HG03342 (cell line): Measurements from ENCODE around the gene RHOB.
"Not testable (repeated sequence)": the region's sequence is repeated elsewhere in the genome, so short reads cannot be mapped to it uniquely, and the experiment has no call there.

Experiments used
- ATAC-seq: cut with Tn5 transposase; IDR thresholded peaks from one replicate; pipeline ENCODE4 v1.9.1; 2021; ENCODE audit warnings: mild to moderate bottlenecking, moderate library complexity; ENCODE audit not compliant: unreplicated experiment

Gene RHOB

DNA sequence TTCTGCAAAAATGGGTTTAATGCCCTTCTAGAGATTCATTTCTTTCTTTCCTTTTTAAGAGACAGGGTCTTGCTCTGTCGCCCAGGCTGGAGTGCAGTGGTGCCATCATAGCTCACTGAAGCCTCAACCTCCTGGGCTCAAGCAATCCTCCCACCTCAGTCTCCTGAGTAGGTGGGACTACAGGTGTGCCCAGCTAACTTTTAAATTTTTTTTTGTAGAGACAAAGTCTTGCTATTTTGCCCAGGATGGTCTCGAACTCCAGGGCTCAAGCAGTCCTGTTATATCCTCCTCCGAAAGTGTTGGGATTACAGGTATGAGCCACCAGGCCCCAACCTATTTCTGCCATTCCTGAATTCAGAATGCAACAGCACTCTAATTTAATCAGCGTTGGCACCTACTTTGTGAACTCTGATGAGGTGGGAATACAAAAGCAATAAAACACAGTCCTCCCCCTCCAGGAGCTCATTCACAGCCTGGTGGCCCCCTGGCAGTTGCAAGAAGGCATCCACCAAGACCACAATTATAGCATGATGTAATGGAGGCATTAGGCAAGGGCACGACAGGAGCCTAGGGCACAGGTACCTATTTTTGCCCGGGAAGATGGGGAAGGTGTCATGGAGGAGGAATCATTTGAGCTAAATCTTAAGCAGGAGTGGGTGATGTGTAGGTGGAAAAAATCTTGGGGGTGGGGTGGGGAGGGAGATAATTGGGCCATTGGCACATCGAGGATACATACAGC is 5.1 kb downstream of the RHOB start:
- ATAC-seq, result no peak

DNA sequence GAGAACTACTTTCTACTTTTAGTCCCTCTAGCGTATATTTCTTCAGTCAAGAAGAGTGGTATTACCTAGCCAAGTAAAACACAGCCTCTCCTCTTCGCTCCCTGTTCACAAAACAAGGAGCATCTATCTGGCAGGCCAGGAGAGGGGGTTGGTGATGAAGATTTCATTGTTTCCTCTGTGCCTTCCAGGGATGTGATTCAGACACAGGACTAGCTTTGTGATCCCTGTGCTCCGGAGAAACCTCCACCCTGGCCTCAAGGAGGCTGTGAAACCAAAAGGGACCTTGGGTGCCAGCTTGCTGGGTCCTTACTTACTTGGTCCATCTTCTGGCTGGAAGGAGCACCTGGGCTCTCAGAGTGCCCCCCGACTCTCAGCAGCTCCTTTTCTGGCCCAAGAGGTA is 5.7 kb downstream of the RHOB start:
- no peak for ATAC-seq

GRCh38 chr2:20453087-20453486 is 6.2 kb downstream of the RHOB start:
- ATAC-seq, result no peak

DNA sequence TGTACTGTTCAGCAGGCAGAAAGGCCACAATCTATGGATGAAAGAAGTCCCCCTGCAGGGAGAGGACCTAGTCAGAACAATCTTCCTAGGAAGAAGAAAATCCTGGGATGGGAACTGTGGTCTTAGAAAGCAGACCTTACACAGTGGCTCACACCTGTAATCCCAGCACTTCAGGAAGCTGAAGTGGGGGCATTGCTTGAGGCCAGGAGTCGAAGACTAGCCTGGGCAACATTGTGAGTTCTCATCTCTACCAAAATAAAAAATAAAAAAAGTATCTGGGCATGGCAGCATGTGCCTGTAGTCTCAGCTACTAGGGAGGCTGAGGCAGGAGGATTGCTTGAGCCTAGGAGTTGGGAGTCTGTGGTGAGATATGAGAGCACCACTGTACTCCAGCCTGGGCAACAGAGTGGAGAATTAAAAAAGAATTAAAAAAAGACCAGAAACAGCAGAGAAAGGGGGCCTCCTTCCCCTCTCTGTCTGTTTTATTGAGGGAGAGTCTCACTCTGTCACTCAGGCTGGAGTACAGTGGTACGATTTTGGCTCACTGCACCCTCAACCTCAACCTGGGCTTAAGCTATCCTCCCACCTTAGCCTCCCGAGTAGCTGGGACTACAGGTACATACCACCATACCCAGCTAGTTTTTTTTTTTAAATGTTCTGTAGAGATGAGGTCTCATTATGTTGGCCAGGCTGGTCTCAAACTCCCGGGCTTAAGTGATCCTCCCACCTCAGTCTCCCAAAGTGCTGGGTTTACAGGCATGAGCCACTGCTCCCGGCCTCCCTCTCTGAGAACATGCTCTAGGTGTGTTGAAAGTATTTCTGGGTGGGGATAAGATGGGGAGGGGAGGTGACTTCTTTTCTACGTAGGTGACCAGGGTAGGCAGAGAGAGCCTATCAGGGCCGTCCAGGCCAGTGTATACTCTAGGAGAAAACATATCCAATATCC is 7.4 kb downstream of the RHOB start:
- no peak for ATAC-seq

GRCh38 chr2:20455076-20455587 is 8.3 kb downstream of the RHOB start:
- ATAC-seq, result no peak

DNA sequence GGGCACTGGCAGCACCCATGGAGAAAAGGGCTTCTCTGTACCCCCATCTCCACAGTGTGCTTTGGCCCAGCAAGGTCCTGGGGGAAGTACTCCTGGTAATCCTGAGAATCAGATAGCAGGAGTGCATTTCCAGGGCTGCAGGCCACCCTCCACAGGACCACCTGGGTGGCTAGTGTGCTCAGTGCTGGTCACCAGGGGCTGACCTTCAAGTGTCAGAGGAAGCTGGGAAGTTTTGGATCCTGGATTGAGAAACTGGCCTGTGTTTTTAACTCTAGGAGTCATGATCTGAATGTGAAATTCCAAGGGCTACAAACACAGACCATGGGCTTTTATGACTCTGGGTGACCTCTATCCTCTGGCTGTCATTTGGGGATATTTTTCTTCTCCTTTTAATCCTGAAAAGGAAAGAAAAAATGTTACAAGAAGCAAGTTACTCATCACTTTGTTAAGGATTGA is 9.3 kb downstream of the RHOB start:
- ATAC-seq, result no peak

DNA sequence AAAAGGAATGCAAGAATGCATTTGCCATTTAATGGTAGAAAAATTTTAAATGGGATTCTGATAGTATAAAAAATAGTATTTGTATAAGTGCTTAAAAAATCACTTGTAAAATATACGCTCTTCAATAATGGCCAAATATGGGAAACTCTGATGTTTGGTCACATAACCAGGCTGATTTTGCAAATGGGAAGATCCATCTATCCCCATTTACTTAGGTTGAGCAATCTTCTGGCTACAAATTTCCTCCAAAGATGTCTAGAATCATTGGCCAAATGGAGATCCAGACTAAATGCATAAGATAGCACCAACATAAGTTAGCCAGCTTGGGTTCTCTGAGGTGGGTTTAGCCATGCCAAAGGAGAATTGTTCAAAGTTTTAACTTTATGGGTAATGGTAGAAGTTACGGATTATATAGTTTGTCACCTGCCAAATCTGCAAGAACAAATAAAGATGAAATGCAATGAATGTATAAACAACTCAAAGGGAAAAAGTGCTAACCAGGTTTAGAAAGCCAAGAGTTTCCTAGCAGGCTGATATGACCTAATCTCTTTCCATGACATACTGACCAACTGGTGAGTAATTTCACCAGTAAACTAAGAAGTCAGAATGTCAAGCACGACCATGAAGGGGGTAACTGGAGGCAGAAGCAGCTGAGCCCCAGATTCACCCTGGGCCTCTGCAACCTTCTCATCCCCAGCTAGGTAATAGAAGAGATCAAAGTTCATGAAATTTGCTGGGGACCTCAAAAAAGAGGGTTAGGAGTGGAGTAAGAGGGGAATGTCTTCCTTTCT is 10.0 kb downstream of the RHOB start:
- peak; percentile 85 for ATAC-seq

DNA sequence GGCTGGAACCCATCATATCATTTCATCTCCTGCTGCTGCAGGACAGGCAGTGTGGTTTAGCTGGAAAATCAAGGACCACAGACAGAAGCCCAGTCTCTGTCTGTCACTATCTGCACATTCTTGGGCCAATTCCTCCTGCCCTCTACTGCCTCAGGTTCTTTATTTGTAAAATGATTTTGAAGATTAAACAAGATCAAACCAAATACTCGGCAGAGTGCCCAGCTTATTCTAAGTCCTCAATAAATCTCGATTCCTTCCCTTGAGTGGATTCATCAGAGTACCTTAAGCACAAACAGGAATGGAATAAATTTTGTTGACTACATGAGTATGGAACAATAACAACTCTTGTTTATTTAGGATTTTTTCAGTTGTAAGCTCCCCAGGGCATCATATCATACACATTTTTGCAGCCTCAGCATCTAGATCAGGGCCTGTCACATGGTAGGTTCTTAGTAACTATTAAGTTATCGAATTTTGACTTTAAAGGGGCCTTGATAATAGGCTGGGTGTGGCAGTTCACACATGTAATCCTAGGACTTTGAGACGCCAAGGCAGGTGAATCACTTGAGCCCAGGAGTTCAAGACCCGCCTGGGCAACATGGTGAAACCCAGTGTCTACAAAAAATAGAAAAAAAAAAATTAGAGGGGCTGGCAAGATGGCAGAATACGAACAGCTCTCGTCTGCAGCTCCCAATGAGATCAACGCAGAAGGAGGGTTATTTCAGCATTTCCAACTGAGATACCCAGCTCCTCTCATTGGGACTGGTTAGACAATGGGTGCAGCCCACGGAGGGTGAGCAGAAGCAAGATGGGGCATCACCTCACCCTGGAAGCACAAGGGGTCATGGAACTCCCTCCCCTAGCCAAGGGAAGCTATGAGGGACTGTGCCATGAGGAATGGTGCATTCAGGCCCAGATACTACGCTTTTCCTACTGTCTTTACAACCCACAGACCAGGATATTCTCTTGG is 11.1 kb downstream of the RHOB start:
- ATAC-seq, result no peak

- not testable (repeated sequence) for ATAC-seq
Observed at GRCh38 chr2:20458737-20459484, 12.0 kb downstream of the RHOB start.

DNA sequence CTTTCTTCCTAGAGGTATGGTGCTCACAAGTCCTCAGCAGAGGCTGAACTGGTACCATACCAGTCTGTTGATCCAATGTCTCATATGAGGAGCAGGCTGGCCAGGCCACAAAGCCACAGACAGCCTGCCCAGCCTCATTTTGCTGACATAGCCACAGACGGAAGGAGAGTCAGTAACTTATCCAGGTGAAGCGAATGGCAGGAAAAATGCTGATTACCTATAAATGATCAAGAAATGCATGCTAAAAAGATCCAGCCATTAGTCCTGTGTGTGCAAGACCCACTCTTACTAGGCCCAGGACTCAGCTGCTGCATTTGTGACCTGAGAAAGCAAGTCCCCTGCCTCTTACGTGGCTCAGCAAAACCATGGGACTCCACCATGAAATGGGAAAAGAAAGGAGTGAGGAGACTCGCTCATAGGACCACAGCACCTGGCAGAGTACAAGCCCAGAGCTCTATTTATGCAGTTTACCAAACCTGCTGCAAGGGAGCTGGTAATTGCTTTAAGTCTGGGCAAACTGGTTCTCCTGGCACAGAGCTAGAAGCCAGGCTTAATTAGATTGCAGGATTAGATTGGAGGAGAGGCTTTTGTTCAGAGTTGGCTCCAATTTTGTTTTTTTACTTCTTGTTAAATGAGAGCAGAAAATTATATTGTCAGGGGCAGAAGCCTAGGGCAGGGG is 19.0 kb downstream of the RHOB start:
- ATAC-seq, result no peak

DNA sequence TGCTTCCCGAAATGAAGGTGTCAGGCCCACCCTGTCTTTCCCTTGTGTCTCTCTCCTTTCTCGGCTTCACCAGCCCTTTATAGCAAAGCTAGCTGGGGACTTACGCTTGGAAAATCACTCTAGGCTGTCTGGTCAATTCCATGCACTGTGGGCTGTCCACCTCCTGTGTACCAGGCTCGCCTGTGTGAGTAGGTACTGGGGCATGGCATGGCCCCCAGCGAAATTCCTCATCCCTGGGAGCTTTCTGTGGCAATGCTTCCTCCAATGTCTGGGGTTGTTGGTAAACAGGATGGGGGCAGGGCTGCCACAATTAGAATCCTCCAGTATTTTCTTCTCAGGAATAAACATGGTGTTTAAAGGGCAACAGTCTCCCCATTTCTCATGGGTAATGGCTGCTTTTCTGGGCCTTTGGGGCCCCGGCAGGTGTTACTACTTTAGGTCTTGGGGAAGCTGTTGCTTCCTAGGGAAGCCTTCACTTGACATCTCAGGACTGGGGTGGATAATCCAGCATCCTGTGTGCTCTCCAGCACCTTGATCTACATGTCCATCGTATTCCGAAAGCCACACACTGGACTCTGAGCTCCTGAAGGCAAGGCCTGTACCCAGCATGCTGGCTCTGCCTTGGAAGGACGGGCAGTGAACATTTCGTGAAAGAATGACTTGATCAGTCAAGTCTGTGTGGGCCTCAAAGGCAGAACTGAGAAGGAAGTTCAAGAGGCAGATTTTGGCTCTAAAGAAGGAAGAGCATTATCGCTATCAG is 21.1 kb downstream of the RHOB start:
- no peak for ATAC-seq

DNA sequence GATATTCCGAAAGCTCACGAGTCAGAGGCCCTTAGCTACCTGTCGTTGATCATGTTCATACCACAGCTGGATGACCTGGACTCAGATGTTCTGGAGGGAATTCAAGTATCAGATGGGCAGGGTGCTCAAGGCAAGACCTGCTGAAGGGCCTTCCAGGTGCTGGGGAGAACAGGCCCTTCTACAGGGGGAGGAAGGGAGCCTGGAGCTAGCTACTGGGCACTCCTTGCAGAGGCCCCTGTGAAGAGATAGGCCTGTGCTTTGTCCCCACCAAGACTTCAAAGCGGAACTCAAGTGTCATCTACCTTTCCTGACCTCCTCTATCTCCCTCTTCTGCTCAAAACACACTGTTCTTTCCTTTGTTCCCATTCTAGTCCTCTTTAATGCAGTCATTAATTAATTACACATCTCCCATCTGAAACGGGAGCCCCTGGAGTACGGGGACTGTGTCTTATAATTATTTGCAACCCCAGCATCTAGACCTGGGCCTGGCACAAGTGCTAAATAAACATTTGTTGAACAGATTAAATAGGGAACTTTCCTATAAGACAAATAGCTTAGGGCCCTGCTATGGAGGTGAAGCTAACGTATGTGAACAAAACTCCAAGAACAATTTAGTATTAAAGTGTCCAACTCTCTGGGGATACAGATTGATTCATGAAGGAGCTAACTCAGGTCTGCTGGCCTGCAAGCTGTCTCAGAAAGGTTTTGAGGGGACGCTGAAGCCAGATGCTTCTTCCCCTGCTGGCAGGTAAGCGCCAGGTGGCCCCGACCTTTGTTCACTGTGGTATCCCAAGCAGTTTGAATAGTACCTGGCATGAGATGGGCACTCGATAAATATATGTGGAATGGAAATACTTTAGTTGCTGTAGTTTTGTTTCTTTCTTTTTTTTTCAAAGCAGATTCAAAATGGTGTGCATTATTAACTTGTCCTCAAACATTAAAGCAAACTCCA is 22.0 kb downstream of the RHOB start:
- ATAC-seq, result no peak

- ATAC-seq, result no peak
Observed at GRCh38 chr2:20469595-20469994, 22.7 kb downstream of the RHOB start.

- no peak for ATAC-seq
Observed at GRCh38 chr2:20470211-20470610, 23.3 kb downstream of the RHOB start.

GRCh38 chr2:20471148-20471547 is 24.3 kb downstream of the RHOB start:
- no peak for ATAC-seq

- ATAC-seq, result no peak
Observed at GRCh38 chr2:20471902-20472559, 25.2 kb downstream of the RHOB start.
